ENCODE data around the gene MUC4.
"Not testable (repeated sequence)": the region's sequence is repeated elsewhere in the genome, so short reads cannot be mapped to it uniquely, and the experiment has no call there.

The MUC4 gene

DNA sequence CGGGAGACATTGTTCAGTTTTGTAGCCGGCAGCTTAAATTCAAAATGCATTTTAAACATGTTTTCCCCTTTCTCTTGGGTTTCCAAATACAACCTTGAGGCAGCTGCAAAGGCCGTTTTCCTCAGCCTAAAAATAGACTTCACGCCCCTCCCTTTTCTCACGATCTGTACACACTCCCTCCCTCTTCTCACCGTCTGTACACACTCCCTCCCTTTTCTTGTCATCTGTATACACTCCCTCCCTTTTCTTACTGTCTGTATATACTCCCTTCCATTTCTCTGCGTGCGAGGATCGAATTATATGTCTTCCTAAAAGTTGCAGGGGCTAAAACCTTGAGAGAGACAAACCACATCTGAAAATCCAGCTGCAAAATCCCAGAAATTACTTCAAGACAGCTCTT is 8.9 kb downstream of the MUC4 start:
- TF ChIP-seq, protein P1, sequence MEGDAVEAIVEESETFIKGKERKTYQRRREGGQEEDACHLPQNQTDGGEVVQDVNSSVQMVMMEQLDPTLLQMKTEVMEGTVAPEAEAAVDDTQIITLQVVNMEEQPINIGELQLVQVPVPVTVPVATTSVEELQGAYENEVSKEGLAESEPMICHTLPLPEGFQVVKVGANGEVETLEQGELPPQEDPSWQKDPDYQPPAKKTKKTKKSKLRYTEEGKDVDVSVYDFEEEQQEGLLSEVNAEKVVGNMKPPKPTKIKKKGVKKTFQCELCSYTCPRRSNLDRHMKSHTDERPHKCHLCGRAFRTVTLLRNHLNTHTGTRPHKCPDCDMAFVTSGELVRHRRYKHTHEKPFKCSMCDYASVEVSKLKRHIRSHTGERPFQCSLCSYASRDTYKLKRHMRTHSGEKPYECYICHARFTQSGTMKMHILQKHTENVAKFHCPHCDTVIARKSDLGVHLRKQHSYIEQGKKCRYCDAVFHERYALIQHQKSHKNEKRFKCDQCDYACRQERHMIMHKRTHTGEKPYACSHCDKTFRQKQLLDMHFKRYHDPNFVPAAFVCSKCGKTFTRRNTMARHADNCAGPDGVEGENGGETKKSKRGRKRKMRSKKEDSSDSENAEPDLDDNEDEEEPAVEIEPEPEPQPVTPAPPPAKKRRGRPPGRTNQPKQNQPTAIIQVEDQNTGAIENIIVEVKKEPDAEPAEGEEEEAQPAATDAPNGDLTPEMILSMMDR (IDR thresholded peaks at IDR 0.05): no peak
- TF ChIP-seq ZFX (IDR thresholded peaks at IDR 0.05; ENCODE audit: borderline replicate concordance): no peak
- peak overlapping the region; percentile 75 for H3K27ac ChIP-seq

DNA sequence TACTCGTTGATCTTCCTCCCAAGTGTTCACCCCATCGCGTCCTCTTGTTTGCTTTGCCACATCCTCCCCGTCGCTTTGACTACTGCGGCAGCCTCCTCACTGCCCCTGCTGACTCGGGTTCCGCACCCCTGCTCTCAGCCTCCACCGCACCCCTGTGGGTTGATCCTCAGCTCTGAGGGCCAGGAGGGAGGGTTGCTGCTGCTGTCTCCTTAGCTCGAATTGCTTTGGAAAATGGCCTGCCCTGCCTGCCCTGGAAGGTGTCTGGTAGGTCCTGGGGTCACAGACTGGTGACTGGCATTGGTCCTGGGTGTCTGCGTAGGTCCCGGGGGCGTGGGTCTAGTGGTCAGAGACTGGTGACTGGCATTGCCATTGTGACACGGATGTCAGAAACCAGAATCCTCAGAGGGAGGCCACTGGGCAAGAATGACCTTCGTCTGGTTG is 9.4 kb downstream of the MUC4 start:
- H3K27ac ChIP-seq: peak overlapping the region; percentile 75
- TF ChIP-seq, protein P1 (IDR thresholded peaks at IDR 0.05): no peak
- TF ChIP-seq ZFX (IDR thresholded peaks at IDR 0.05; ENCODE audit: borderline replicate concordance): no peak

DNA sequence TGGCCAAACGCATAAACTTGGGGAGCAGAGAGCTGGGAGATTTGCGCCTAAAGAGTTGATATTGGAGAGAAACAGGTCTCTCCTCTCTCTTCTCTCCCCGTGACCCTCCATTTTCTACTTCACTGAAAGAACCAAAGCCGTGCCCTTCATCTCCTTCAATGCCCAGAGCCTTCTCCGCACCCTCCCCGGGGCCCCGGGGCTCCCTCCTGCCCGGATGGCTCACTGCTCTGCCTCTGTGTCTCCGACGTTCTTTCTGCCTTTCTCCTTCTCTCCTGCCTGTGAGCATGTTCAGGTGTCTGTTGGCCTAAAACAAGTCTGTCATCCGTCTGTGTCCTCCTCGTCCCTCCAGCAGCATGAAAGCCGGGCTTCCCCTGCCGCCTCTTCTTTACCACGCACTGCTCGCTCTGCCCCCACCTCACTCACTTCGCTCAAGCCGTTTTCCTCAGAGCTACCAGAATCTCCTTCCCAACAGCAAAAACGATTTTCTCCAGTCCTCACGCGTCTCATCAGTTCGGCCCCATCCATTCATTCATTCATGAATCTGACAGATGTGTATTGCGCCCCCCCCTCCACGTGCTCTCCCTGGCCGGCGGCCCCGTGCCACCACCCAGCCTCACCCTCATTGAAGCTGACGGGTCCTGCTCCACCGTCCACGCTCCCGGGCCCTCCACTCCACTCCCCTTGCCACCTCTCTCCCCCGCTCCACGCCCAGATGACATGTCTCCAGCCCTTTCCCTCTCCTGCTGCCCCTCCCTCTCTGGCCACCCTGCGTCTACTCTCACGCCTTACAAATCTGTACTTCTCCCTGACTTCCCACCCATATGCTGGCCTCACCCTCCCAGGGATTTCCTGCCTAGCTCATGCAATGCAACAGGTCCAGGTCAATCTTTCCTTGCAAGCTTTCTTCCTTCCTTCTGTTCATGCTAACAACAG is 10.2 kb downstream of the MUC4 start:
- no peak overlapping the region for H3K27ac ChIP-seq
- TF ChIP-seq, protein P1 (IDR thresholded peaks at IDR 0.05): no peak
- no peak for TF ChIP-seq ZFX (IDR thresholded peaks at IDR 0.05; ENCODE audit: borderline replicate concordance)

DNA sequence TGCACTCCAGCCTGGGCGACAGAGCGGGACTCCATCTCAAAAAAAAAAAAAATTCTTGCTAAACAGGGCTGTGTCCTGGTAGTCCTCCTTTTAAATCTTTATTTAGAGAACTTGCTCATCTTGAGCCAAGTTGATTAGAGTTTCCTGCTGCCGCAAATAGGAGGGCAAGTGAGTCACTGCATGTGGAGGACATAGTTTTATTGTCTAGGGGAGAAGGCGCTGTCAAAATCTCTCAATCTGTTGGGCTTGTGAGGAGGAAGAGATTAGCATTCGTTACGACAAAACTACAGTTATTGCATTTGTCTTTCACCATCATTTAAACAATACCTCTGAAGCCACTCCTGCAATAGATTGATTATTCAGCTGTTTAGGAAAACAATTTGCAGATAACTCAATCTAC is 11.5 kb downstream of the MUC4 start:
- TF ChIP-seq, protein P1 (IDR thresholded peaks at IDR 0.05): no peak
- TF ChIP-seq ZFX (IDR thresholded peaks at IDR 0.05; ENCODE audit: borderline replicate concordance): no peak

DNA sequence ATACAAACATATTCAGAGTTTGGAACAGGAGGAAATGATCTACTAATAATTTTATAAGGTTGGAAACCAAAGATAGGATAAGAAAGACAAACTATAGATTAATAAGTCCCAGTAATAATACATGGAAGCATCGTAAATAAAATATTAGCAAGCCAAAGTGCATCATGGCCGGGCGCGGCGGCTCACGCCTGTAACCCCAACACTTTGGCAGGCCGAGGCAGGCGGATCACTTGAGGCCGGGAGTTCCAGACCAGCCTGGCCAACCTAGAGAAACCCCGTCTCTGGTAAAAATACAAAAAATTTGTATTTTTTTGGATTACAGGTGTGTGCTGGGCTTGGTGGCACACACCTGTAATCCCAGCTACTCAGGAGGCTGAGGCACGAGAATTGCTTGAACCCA is 14.9 kb downstream of the MUC4 start:
- TF ChIP-seq ZFX (IDR thresholded peaks at IDR 0.05; ENCODE audit: borderline replicate concordance): no peak
- TF ChIP-seq, protein P1 (IDR thresholded peaks at IDR 0.05): no peak
- no peak overlapping the region for H3K27ac ChIP-seq

More for the DNA sequence above, 11.5 kb downstream of the MUC4 start:
- no peak overlapping the region for H3K27ac ChIP-seq

DNA sequence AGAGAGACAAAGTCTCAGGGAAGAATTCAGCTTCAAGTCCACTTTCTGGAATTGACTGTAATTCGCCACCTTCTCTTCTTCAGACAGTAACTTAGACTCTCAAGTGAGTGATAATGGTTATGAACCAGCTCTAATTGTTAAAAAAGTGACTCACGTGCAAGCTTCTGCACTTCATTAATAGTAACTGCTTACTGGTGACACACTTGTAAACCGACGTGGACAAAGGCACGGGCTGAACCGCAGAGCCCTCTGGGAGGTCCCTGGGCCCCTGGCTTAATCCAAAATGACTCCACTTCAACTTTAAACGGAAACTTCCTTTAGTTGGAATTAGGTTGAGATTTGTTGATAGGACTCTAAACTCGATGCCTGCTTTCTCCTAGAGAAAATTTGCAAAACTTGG is 17.0 kb downstream of the MUC4 start:
- H3K27ac ChIP-seq: no peak overlapping the region
- TF ChIP-seq, protein P1 (IDR thresholded peaks at IDR 0.05): no peak
- TF ChIP-seq ZFX (IDR thresholded peaks at IDR 0.05; ENCODE audit: borderline replicate concordance): no peak

DNA sequence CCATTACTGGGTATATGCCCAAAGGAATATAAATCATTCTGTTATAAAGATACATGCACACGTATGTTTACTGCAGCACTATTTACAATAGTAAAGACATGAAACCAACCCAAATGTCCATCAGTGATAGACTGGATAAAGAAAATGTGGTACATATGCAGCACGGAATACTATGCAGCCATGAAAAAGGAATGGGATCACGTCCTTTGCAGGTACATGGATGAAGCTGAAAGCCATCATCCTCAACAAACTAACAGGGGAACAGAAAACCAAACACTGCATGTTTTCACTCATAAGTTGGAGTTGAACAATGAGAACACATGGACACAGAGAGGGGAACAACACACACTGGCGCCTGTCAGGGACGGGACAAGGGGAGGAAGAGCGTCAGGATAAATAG is 19.1 kb downstream of the MUC4 start:
- not testable (repeated sequence) for H3K27ac ChIP-seq
